CD14-positive monocyte (primary cell): Measurements from ENCODE around the gene PSME1. TPM values are rescaled to one million over a fixed set of nuclear protein-coding genes. Genes with fewer than 3 reads are reported as not detected.
A peak's percentile ranks its signal among the peaks of the same experiment; 100 is the strongest.

ENCODE experiments used
- DNase-seq, 3 donors: peaks; one replicate each; pipeline ENCODE4 v3.0.0-alpha.2; 2011 to 2022
- H2AFZ ChIP-seq: 2 replicates; pipeline ENCODE4 v1.6.0; 2012; ENCODE audit warnings: mild to moderate bottlenecking, low read depth, low read length, inconsistent platforms; ENCODE audit not compliant: insufficient read depth, poor library complexity, severe bottlenecking
- H3K27ac ChIP-seq, 2 donors: 1 replicate in 1 of 2; 2 replicates in 1 of 2; pipeline ENCODE4 v1.5.1; 2012 to 2013; ENCODE audit warnings: low read length in 2 of 2, control low read depth in 1 of 2, inconsistent platforms in 1 of 2, low read depth in 1 of 2, mild to moderate bottlenecking in 1 of 2
- H3K27me3 ChIP-seq, 2 donors: one replicate each; pipeline versions ENCODE4 v1.6.0 to v1.6.1; 2011 to 2013; ENCODE audit warnings: low read length in 2 of 2; ENCODE audit not compliant: control insufficient read depth in 2 of 2, insufficient read depth in 2 of 2
- H3K36me3 ChIP-seq, 2 donors: replicated peaks in 1 of 2; 1 replicate in 1 of 2; 2 replicates in 1 of 2; pipeline versions ENCODE4 v1.5.1 to v1.6.1; 2012 to 2013; ENCODE audit warnings: low read length in 2 of 2, control low read depth in 1 of 2, inconsistent platforms in 1 of 2, mild to moderate bottlenecking in 1 of 2; ENCODE audit not compliant: insufficient read depth in 2 of 2, control insufficient read depth in 1 of 2
- H3K4me1 ChIP-seq, 2 donors: 1 replicate in 1 of 2; 2 replicates in 1 of 2; pipeline versions ENCODE4 v1.5.1 to v1.6.1; 2012 to 2013; ENCODE audit warnings: low read length in 2 of 2, control low read depth in 1 of 2, inconsistent platforms in 1 of 2, mild to moderate bottlenecking in 1 of 2, moderate library complexity in 1 of 2; ENCODE audit not compliant: insufficient read depth in 2 of 2, control insufficient read depth in 1 of 2
- H3K4me2 ChIP-seq: replicated peaks from 2 replicates; pipeline ENCODE3; 2012; ENCODE audit warnings: low read length, moderate library complexity, mild to moderate bottlenecking; ENCODE audit not compliant: poor library complexity, severe bottlenecking; ENCODE audit errors: extremely low read depth
- H3K4me3 ChIP-seq, 3 experiments: fragments of 200-600 bp in 1 of 3; sonication (generic) in 1 of 3; replicated peaks in 1 of 3; 1 replicate in 2 of 3; 2 replicates in 1 of 3; pipeline ENCODE4 v1.5.1; 2011 to 2013; ENCODE audit warnings: low read length in 3 of 3, mild to moderate bottlenecking in 3 of 3, control low read depth in 2 of 3, low read depth in 2 of 3, inconsistent platforms in 1 of 3, moderate library complexity in 1 of 3
- H3K79me2 ChIP-seq: 2 replicates; pipeline ENCODE4 v1.6.0; 2012; ENCODE audit warnings: mild to moderate bottlenecking, control low read depth, inconsistent platforms, low read length, moderate library complexity; ENCODE audit not compliant: insufficient read depth
- H3K9ac ChIP-seq: 2 replicates; pipeline ENCODE4 v1.6.0; 2017; ENCODE audit warnings: low read length, mild to moderate bottlenecking; ENCODE audit not compliant: insufficient read depth, poor library complexity, severe bottlenecking
- H3K9me3 ChIP-seq, 2 donors: replicated peaks in 1 of 2; 1 replicate in 1 of 2; 2 replicates in 1 of 2; pipeline versions ENCODE4 v1.5.1 to v1.6.1; 2012 to 2013; ENCODE audit warnings: low read length in 2 of 2, control low read depth in 1 of 2; ENCODE audit not compliant: control insufficient read depth in 1 of 2, insufficient read depth in 1 of 2
- H4K20me1 ChIP-seq: 2 replicates; pipeline ENCODE4 v1.6.0; 2012; ENCODE audit warnings: mild to moderate bottlenecking, low read length, control low read depth, moderate library complexity; ENCODE audit not compliant: insufficient read depth
- H3K27ac Mint-ChIP-seq, 7 donors: one replicate each; pipeline ENCODE4 v1.8.0; 2020; ENCODE audit warnings: mild to moderate bottlenecking in 7 of 7, mixed read lengths in 7 of 7, moderate library complexity in 6 of 7, inconsistent platforms in 2 of 7
- H3K27me3 Mint-ChIP-seq, 3 donors: one replicate each; pipeline ENCODE4 v1.8.0; 2021 to 2022; ENCODE audit warnings: low read depth in 3 of 3, mild to moderate bottlenecking in 3 of 3, mixed read lengths in 3 of 3, moderate library complexity in 3 of 3, inconsistent platforms in 1 of 3
- H3K36me3 Mint-ChIP-seq, 2 donors: one replicate each; pipeline ENCODE4 v1.8.0; 2020; ENCODE audit warnings: mixed read lengths in 2 of 2, inconsistent platforms in 1 of 2, mild to moderate bottlenecking in 1 of 2
- H3K4me1 Mint-ChIP-seq: one replicate; pipeline ENCODE4 v1.8.0; 2020; ENCODE audit warnings: mild to moderate bottlenecking, mixed read lengths
- H3K4me3 Mint-ChIP-seq, 2 donors: one replicate each; pipeline ENCODE4 v1.8.0; 2020; ENCODE audit warnings: mild to moderate bottlenecking in 2 of 2, mixed read lengths in 2 of 2, moderate library complexity in 1 of 2
- H3K9me3 Mint-ChIP-seq, 7 donors: one replicate each; pipeline ENCODE4 v1.8.0; 2020 to 2022; ENCODE audit warnings: mixed read lengths in 7 of 7, mild to moderate bottlenecking in 6 of 7, moderate library complexity in 6 of 7, inconsistent platforms in 2 of 7
- WGBS: methylation state at CpG from one replicate; pipeline ENCODE4 v1.1.5; 2013; ENCODE audit warnings: missing lambda C conversion rate; ENCODE audit not compliant: insufficient coverage; 5-methylcytosine and 5-hydroxymethylcytosine counted together
- intact Hi-C, 2 donors: fragments of 100-400 bp; cut with micrococcal nuclease; formaldehyde crosslinking; loops; one replicate each; pipeline versions ENCODE4 v1.15.0 to v1.15.1; 2023
- polyA plus RNA-seq, 3 donors: library from polyadenylated mRNA; depleted of rRNA in 1 of 3; unstranded in 2 of 3; stranded (reverse) in 1 of 3; fragments of 300-500 nt in 2 of 3; fragments of >200 nt in 1 of 3; fragmentation: Illumina TruSeq in 2 of 3; gene quantifications; 1 replicate in 2 of 3; 2 replicates in 1 of 3; pipeline ENCODE4 v1.2.3, GENCODE V29; 2012 to 2021
- TF ChIP-seq, protein P1 (sequence below): fragments of 200-600 bp; IDR thresholded peaks from one replicate; pipeline ENCODE4 v1.8.0; 2022; ENCODE audit warnings: antibody characterized with exemption, mild to moderate bottlenecking

The PSME1 gene
- polyA plus RNA-seq, 3 donors = 435 to 759 (median 729) TPM

DNA sequence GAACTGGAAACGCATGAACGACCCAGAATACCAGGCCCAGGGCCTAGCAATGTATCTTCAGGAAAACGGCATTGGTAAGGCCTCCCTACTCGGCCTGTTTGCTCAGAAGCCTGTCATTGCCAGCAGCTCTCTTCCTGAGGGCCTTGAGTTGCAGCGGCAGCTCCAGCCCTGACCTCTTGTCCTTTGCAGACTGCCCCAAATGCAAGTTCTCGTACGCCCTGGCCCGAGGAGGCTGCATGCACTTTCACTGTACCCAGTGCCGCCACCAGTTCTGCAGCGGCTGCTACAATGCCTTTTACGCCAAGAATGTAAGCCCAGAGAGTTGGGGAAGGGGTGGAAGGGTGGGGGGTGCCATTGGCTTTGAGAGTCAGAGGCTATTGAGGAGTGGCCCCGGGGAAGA, 21.3 kb downstream of the PSME1 start:
- H4K20me1 ChIP-seq = peaks cover 9% of the 10 kb centered on the region
- no peak overlapping the region for H3K4me3 Mint-ChIP-seq
- H3K9me3 Mint-ChIP-seq = no peaks in the 10 kb centered on the region
- H3K4me3 ChIP-seq = no peak overlapping the region
- H3K4me1 ChIP-seq = peaks cover 17 to 27% of the 10 kb centered on the region in 2 donors
- H3K27me3 Mint-ChIP-seq = peaks cover 0 to 2% (median 0%) of the 10 kb centered on the region in 3 donors
- H3K27me3 ChIP-seq = no peaks in the 10 kb centered on the region
- peak overlapping the region in 3 of 7 donors; percentile 33 to 80 (median 63) for H3K27ac Mint-ChIP-seq
- H2AFZ ChIP-seq = no peak overlapping the region
- WGBS = 98% methylated on average over 6 of the region's 12 CpGs
- peak overlapping the region in 1 of 2 donors; percentile 36 for H3K27ac ChIP-seq
- peaks cover 25% of the 10 kb centered on the region for H3K4me1 Mint-ChIP-seq
- no peaks in the 10 kb centered on the region for H3K9me3 ChIP-seq
- TF ChIP-seq, protein P1, sequence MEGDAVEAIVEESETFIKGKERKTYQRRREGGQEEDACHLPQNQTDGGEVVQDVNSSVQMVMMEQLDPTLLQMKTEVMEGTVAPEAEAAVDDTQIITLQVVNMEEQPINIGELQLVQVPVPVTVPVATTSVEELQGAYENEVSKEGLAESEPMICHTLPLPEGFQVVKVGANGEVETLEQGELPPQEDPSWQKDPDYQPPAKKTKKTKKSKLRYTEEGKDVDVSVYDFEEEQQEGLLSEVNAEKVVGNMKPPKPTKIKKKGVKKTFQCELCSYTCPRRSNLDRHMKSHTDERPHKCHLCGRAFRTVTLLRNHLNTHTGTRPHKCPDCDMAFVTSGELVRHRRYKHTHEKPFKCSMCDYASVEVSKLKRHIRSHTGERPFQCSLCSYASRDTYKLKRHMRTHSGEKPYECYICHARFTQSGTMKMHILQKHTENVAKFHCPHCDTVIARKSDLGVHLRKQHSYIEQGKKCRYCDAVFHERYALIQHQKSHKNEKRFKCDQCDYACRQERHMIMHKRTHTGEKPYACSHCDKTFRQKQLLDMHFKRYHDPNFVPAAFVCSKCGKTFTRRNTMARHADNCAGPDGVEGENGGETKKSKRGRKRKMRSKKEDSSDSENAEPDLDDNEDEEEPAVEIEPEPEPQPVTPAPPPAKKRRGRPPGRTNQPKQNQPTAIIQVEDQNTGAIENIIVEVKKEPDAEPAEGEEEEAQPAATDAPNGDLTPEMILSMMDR = no peak
- no peak overlapping the region for H3K4me2 ChIP-seq
- intact Hi-C loops = no loop called here
- no peak for DNase-seq
- H3K36me3 Mint-ChIP-seq = peaks cover 55 to 85% of the 10 kb centered on the region in 2 donors
- H3K36me3 ChIP-seq = peaks cover 64 to 70% of the 10 kb centered on the region in 2 donors
- peaks cover 24% of the 10 kb centered on the region for H3K79me2 ChIP-seq
- no peak overlapping the region for H3K9ac ChIP-seq

DNA sequence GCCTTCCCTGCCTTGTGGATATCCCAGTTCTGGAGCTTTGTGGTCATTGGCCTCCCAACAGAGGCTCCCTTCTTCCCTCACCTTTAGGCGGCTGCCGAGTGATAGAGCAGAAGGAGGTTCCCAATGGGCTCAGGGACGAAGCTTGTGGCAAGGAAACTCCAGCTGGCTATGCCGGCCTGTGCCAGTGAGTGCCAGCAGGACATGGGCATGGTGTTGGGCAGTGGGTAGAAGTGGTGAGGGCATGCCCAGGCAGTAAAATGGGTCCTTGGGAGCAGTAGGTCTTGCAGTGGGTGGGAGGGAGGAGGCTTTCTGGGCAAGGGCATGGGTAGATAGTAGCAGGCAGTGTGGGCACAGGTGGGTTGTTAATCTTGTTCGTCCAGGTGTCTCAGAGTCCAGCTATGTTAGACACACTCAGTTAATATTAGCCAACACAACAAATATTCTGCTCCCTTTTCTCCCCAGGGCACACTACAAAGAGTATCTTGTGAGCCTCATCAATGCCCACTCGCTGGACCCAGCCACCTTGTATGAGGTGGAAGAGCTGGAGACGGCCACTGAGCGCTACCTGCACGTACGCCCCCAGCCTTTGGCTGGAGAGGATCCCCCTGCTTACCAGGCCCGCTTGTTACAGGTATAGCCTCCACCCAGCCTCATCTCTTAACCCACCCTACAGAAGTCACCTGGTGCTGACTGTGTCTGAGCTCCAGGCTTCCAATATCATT, 23.9 kb downstream of the PSME1 start:
- TF ChIP-seq, protein P1 = no peak
- Mint-ChIP-seq H3K4me3 (no peak overlapping the region), H3K27ac (peak overlapping the region; percentile 76 to 99 (median 97)), H3K27me3 (no peaks in the 10 kb centered on the region), H3K4me1 (peaks cover 46% of the 10 kb centered on the region), H3K36me3 (peaks cover 68 to 88% of the 10 kb centered on the region in 2 donors), H3K9me3 (no peaks in the 10 kb centered on the region)
- DNase-seq = no peak
- Histone ChIP-seq H3K27me3 (no peaks in the 10 kb centered on the region), H4K20me1 (peaks cover 30% of the 10 kb centered on the region), H3K9ac (no peak overlapping the region), H3K4me2 (no peak overlapping the region), H2AFZ (no peak overlapping the region), H3K4me3 (peak overlapping the region in 1 of 3 experiments; percentile 100), H3K4me1 (peaks cover 29 to 53% of the 10 kb centered on the region in 2 donors), H3K36me3 (peaks cover 70 to 74% of the 10 kb centered on the region in 2 donors), H3K9me3 (no peaks in the 10 kb centered on the region), H3K27ac (peak overlapping the region; percentile 76 to 100), H3K79me2 (peaks cover 42% of the 10 kb centered on the region)
- WGBS = 97% methylated on average over 6 of the region's 11 CpGs
- intact Hi-C loops = loop anchor here in 1 of 2 donors (2.0 kb wide), 1 partner anchor 13 kb away; the partner anchor contains the start of genes PSME2 and RNF31
